GM18858 (cell line): Measurements from ENCODE around the gene TEX11.

ENCODE experiments used
- ATAC-seq: cut with Tn5 transposase; IDR thresholded peaks from one replicate; pipeline ENCODE4 v1.9.1; 2021; ENCODE audit not compliant: unreplicated experiment

TEX11 gene

GRCh38 chrX:70504772-70505450, 403.6 kb downstream of the TEX11 start:
- ATAC-seq, result no peak

- no peak for ATAC-seq
Observed at GRCh38 chrX:70500826-70501225, 407.7 kb downstream of the TEX11 start.

DNA sequence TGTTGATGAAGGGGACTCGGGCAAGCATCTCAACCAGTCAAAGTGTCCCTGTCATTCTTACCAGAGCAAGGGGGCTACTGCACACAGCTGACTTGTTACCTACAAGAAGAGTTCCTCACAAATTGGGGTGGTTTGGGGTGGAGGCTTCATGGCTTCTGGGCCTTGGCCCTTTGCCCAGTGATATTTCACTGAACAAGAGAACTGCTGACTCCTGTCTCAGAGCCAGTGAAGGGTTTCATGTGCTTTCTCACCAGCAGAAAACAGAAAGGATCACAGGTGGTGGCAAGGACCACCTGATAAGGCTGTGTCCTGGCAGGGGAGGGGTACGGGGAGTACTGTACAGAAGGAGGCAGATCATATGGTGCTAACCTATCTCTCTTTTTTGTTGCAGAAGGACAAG, 410.4 kb downstream of the TEX11 start:
- no peak for ATAC-seq

- no peak for ATAC-seq
Observed at GRCh38 chrX:70497026-70497425, 411.5 kb downstream of the TEX11 start.

DNA sequence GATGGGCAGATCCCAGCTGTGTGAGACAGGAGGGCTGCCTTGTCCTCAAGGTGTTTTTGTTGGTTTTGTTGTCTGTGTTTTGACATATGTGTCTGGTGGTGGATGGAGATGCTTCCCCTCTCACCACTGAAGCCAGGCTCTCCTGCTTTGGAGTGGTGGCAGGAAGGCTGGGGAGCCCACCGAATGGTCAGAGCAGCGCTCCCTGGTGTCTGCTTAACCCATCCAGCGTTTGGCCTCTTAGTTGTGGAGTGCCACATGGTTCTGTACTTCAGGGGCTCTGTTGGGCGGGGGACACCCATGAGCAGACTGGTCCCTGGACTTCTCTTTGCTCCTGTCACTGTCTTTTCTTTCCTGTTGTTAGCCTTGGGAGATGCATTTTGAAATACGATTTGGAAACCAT, 412.0 kb downstream of the TEX11 start:
- ATAC-seq, result no peak

GRCh38 chrX:70494441-70494840, 414.1 kb downstream of the TEX11 start:
- ATAC-seq, result no peak

- no peak for ATAC-seq
Observed at GRCh38 chrX:70488856-70489255, 419.7 kb downstream of the TEX11 start.

- no peak for ATAC-seq
Observed at GRCh38 chrX:70485466-70485865, 423.0 kb downstream of the TEX11 start.

- no peak for ATAC-seq
Observed at GRCh38 chrX:70482300-70482699, 426.2 kb downstream of the TEX11 start.

DNA sequence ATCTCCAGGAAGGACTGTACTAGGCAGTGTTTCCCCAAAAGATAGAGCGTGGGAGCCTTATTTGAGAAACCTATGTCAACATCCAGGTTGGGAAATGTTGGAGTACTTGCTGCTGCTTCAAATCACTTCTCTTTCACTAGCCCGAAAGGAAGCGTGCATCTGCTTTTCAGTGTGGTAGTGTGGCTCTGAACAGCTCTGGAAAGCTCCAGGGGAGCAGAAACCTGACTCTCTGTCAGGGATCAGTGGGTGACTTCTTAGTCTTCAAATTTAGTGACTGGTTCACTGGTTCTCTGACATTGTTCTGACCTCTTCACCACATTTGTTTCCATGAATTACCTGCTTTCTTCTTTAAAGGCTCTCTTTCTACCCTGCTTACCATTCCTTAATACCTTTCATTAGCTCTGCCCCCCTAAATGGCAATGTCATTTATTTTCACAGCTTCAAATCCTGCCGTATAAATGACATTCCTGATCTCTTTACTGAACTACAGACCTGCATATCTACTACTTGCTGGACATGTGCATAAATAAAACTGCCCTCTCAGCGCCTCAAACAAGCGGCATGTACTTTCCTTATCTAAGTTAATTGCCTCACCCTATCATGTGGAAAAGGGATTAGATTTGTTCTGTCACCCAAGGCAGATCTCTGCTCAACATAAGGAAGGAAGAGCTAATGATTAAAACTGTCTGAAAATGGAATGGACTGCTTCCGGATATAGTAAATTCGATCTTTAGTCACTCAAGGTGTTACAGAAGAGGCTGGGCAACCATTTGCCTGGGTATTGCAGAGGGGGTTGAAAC, 426.8 kb downstream of the TEX11 start:
- ATAC-seq, result no peak

GRCh38 chrX:70480660-70481018, 427.9 kb downstream of the TEX11 start:
- ATAC-seq, result no peak

GRCh38 chrX:70479922-70480659, 428.4 kb downstream of the TEX11 start:
- no peak for ATAC-seq

- no peak for ATAC-seq
Observed at GRCh38 chrX:70479247-70479921, 429.1 kb downstream of the TEX11 start.
